HUES64 (cell line): ENCODE results near the gene PPP1R11.

Source experiments
- H3K27ac ChIP-seq: 2 replicates; pipeline ENCODE4 v1.7.0; 2013; ENCODE audit warnings: low read depth, low read length, inconsistent platforms
- H3K27me3 ChIP-seq: 2 replicates; pipeline ENCODE4 v1.6.1; 2013; ENCODE audit warnings: mild to moderate bottlenecking, low read length; ENCODE audit not compliant: insufficient read depth
- H3K36me3 ChIP-seq: 2 replicates; pipeline ENCODE4 v1.6.1; 2013; ENCODE audit warnings: mild to moderate bottlenecking, low read length; ENCODE audit not compliant: insufficient read depth
- H3K4me1 ChIP-seq: 2 replicates; pipeline ENCODE4 v1.6.1; 2013; ENCODE audit warnings: mild to moderate bottlenecking, low read length, moderate library complexity; ENCODE audit not compliant: insufficient read depth
- H3K4me3 ChIP-seq: 2 replicates; pipeline ENCODE4 v1.5.1; 2013; ENCODE audit warnings: mild to moderate bottlenecking, low read length, moderate library complexity
- H3K9ac ChIP-seq: 2 replicates; pipeline ENCODE4 v1.6.1; 2013; ENCODE audit warnings: mild to moderate bottlenecking, low read depth, low read length
- H3K9me3 ChIP-seq: 2 replicates; pipeline ENCODE4 v1.6.1; 2013; ENCODE audit warnings: low read depth, low read length; ENCODE audit not compliant: insufficient read depth
- WGBS: fragments of 150-250, 120-280 bp; methylation state at CpG from one replicate; pipeline ENCODE4 v1.1.7; 2013; ENCODE audit warnings: missing lambda C conversion rate; 5-methylcytosine and 5-hydroxymethylcytosine counted together

The PPP1R11 gene

GRCh38 chr6:30041221-30041620 lies 25.8 kb upstream of the PPP1R11 start:
- no peaks in the 10 kb centered on the region for H3K36me3 ChIP-seq
- no peaks in the 10 kb centered on the region for H3K9me3 ChIP-seq
- 95% methylated on average over 6 of the region's 6 CpGs for WGBS
- H3K4me3 ChIP-seq, result no peak overlapping the region
- H3K9ac ChIP-seq, result no peak overlapping the region
- H3K27me3 ChIP-seq, result no peaks in the 10 kb centered on the region
- no peak overlapping the region for H3K27ac ChIP-seq
- no peaks in the 10 kb centered on the region for H3K4me1 ChIP-seq

GRCh38 chr6:30041821-30042220 lies 25.2 kb upstream of the PPP1R11 start:
- no peak overlapping the region for H3K27ac ChIP-seq
- no peaks in the 10 kb centered on the region for H3K9me3 ChIP-seq
- no peaks in the 10 kb centered on the region for H3K4me1 ChIP-seq
- H3K9ac ChIP-seq, result no peak overlapping the region
- no peaks in the 10 kb centered on the region for H3K27me3 ChIP-seq
- H3K4me3 ChIP-seq, result no peak overlapping the region
- H3K36me3 ChIP-seq, result no peaks in the 10 kb centered on the region
- 81% methylated on average over 3 of the region's 4 CpGs for WGBS

- Histone ChIP-seq H3K9me3 (no peaks in the 10 kb centered on the region), H3K27ac (no peak overlapping the region), H3K36me3 (no peaks in the 10 kb centered on the region), H3K4me3 (no peak overlapping the region), H3K27me3 (no peaks in the 10 kb centered on the region), H3K4me1 (no peaks in the 10 kb centered on the region), H3K9ac (no peak overlapping the region)
- WGBS, result 94% methylated on average over 1 of the region's 1 CpG
Measured at GRCh38 chr6:30042476-30042875, 24.5 kb upstream of the PPP1R11 start.

GRCh38 chr6:30042914-30043313 lies 24.1 kb upstream of the PPP1R11 start:
- no peaks in the 10 kb centered on the region for H3K9me3 ChIP-seq
- H3K4me1 ChIP-seq, result no peaks in the 10 kb centered on the region
- H3K4me3 ChIP-seq, result no peak overlapping the region
- no peak overlapping the region for H3K9ac ChIP-seq
- 63% methylated on average over 1 of the region's 1 CpG for WGBS
- H3K27ac ChIP-seq, result no peak overlapping the region
- no peaks in the 10 kb centered on the region for H3K27me3 ChIP-seq
- H3K36me3 ChIP-seq, result no peaks in the 10 kb centered on the region

GRCh38 chr6:30043744-30044143 lies 23.3 kb upstream of the PPP1R11 start:
- 90% methylated on average over 2 of the region's 2 CpGs for whole genome bisulfite sequencing
- H3K9ac ChIP-seq, result no peak overlapping the region
- no peak overlapping the region for H3K27ac ChIP-seq
- no peak overlapping the region for H3K4me3 ChIP-seq
- H3K27me3 ChIP-seq, result no peaks in the 10 kb centered on the region
- no peaks in the 10 kb centered on the region for H3K4me1 ChIP-seq
- H3K36me3 ChIP-seq, result no peaks in the 10 kb centered on the region
- no peaks in the 10 kb centered on the region for H3K9me3 ChIP-seq

GRCh38 chr6:30044630-30045029 lies 22.4 kb upstream of the PPP1R11 start:
- Histone ChIP-seq H3K27me3 (no peaks in the 10 kb centered on the region), H3K27ac (no peak overlapping the region), H3K9me3 (no peaks in the 10 kb centered on the region), H3K36me3 (no peaks in the 10 kb centered on the region), H3K4me3 (no peak overlapping the region), H3K4me1 (no peaks in the 10 kb centered on the region), H3K9ac (no peak overlapping the region)
- WGBS, result 88% methylated on average over 1 of the region's 2 CpGs

- no peak overlapping the region for H3K4me3 ChIP-seq
- WGBS, result 68% methylated on average over 2 of the region's 2 CpGs
- no peaks in the 10 kb centered on the region for H3K4me1 ChIP-seq
- H3K27me3 ChIP-seq, result no peaks in the 10 kb centered on the region
- H3K36me3 ChIP-seq, result no peaks in the 10 kb centered on the region
- no peak overlapping the region for H3K9ac ChIP-seq
- H3K9me3 ChIP-seq, result no peaks in the 10 kb centered on the region
- no peak overlapping the region for H3K27ac ChIP-seq
Measured at GRCh38 chr6:30047220-30047619, 19.8 kb upstream of the PPP1R11 start.

GRCh38 chr6:30053682-30054081 lies 13.3 kb upstream of the PPP1R11 start:
- H3K9ac ChIP-seq, result no peak overlapping the region
- no peak overlapping the region for H3K4me3 ChIP-seq
- H3K36me3 ChIP-seq, result 0 out of 2 replicates have a peak, but pooled peaks cover 2% of the 10 kb centered on the region
- no peaks in the 10 kb centered on the region for H3K9me3 ChIP-seq
- H3K4me1 ChIP-seq, result no peaks in the 10 kb centered on the region
- 82% methylated on average over 3 of the region's 3 CpGs for WGBS
- H3K27me3 ChIP-seq, result no peaks in the 10 kb centered on the region
- H3K27ac ChIP-seq, result no peak overlapping the region

GRCh38 chr6:30055513-30055912 lies 11.5 kb upstream of the PPP1R11 start:
- Histone ChIP-seq H3K27ac (no peak overlapping the region), H3K27me3 (no peaks in the 10 kb centered on the region)

GRCh38 chr6:30060606-30061091 lies 6.3 kb upstream of the PPP1R11 start:
- peaks cover 3% of the 10 kb centered on the region; the same call in 1 of the 2 replicates for H3K4me1 ChIP-seq
- H3K4me3 ChIP-seq, result peak overlapping the region; percentile 89
- peak overlapping the region; percentile 53 for H3K27ac ChIP-seq
- peak overlapping the region; percentile 85 for H3K9ac ChIP-seq
- WGBS, result 1% methylated on average over 24 of the region's 24 CpGs
- no peaks in the 10 kb centered on the region for H3K27me3 ChIP-seq
- no peaks in the 10 kb centered on the region for H3K9me3 ChIP-seq
- H3K36me3 ChIP-seq, result peaks cover 15% of the 10 kb centered on the region

More at GRCh38 chr6:30055513-30055912, 11.5 kb upstream of the PPP1R11 start:
- Histone ChIP-seq H3K36me3 (0 out of 2 replicates have a peak, but pooled peaks cover 2% of the 10 kb centered on the region), H3K4me3 (no peak overlapping the region), H3K4me1 (peaks cover 3% of the 10 kb centered on the region; the same call in 1 of the 2 replicates), H3K9me3 (no peaks in the 10 kb centered on the region), H3K9ac (no peak overlapping the region)
- 74% methylated on average over 1 of the region's 1 CpG for WGBS

GRCh38 chr6:30061092-30061857 lies 5.7 kb upstream of the PPP1R11 start, which contains the start of gene POLR1H:
Gene POLR1H (plus strand): TSS chr6:30061265. CDS start chr6:30061525, 260 bp downstream.
- peaks cover 3% of the 10 kb centered on the region; the same call in 1 of the 2 replicates for H3K4me1 ChIP-seq
- under 1% methylated on average over 48 of the region's 48 CpGs for WGBS
- H3K27ac ChIP-seq, result peak within 1 kb of the TSS; percentile 53
- peak within 1 kb of the TSS; percentile 85 for H3K9ac ChIP-seq
- H3K4me3 ChIP-seq, result peak within 1 kb of the TSS; percentile 89
- H3K36me3 ChIP-seq, result peaks cover 15% of the 10 kb centered on the region
- no peaks in the 10 kb centered on the region for H3K9me3 ChIP-seq
- no peaks in the 10 kb centered on the region for H3K27me3 ChIP-seq
